ENCODE measurements around the gene ADGRD2. TPM values are rescaled to one million over a fixed set of nuclear protein-coding genes. Genes with fewer than 3 reads are reported as not detected.

ADGRD2 gene
- total and polyA plus RNA-seq, 9 of the 15 experiments (the other 6 are each of a cell fraction or from before 2014, with no cell fraction given) = not detected

GRCh38 chr9:124437086-124437485 lies 13.2 kb upstream of the ADGRD2 start:
- no peak for FAIRE-seq

More at GRCh38 chr9:124437086-124437485, 13.2 kb upstream of the ADGRD2 start:
- POLR2A ChIA-PET = no interaction called here
- Histone ChIP-seq H3K9ac (ENCODE audit: insufficient read depth in 1 of 2, low read depth in 2 of 2, low read length in 2 of 2) (no peak overlapping the region), H3K9me1 (ENCODE audit: control insufficient read depth, insufficient read depth, low read length) (peaks cover 2% of the 10 kb centered on the region), H3K27ac (ENCODE audit: extremely low read depth, low read depth, low read length) (no peak overlapping the region), H3K27me3 (ENCODE audit: control insufficient read depth in 2 of 2, insufficient read depth in 2 of 2, low read length in 2 of 2) (peaks cover 20 to 65% of the 10 kb centered on the region in 2 experiments), H3K4me1 (replicated peaks in 1 of 2; ENCODE audit: control insufficient read depth in 2 of 2, insufficient read depth in 2 of 2, low read length in 2 of 2) (peaks cover 0 to 5% of the 10 kb centered on the region in 2 experiments; a peak in 2 of 5 replicates), H3K9me3 (replicated peaks; ENCODE audit: control insufficient read depth, insufficient read depth, low read depth, low read length) (no peaks in the 10 kb centered on the region), H3K4me2 (ENCODE audit: insufficient read depth, low read length) (no peak overlapping the region), H3K36me3 (ENCODE audit: control insufficient read depth, insufficient read depth, low read length) (no peaks in the 10 kb centered on the region), H4K20me1 (replicated peaks; ENCODE audit: control insufficient read depth, insufficient read depth, low read length) (no peaks in the 10 kb centered on the region; the same call in 1 of the 2 replicates), H3K79me2 (ENCODE audit: control insufficient read depth, insufficient read depth, low read length) (no peaks in the 10 kb centered on the region), H2AFZ (ENCODE audit: low read depth, low read length) (no peak overlapping the region), H3K4me3 (no peak overlapping the region)
- BruUV-seq (replicated peaks) = no TSS peak
- DNase-seq (ENCODE audit: extremely low read depth in 1 of 4, low spot score in 3 of 4) (no peak), ATAC-seq (no peak)
- intact Hi-C loops (cut with micrococcal nuclease) (no loop called here), in situ Hi-C loops (cut with MboI) (no loop called here)
- WGBS (ENCODE audit: insufficient coverage, low coverage, missing lambda C conversion rate) = 8% methylated on average over 3 of the region's 3 CpGs
- TF ChIP-seq RBFOX2 (IDR thresholded peaks at IDR 0.05; ENCODE audit: low read depth, low read length) (no peak), PBX2 (CRISPR knock-in tag; IDR thresholded peaks at IDR 0.05; ENCODE audit: low read depth) (no peak), PBX2 (tag; conservative IDR thresholded peaks at IDR 0.05; ENCODE audit: low read depth) (no peak), ZNF445 (CRISPR knock-in tag; IDR thresholded peaks at IDR 0.05; ENCODE audit: low read depth) (no peak), GATA2 (CRISPR knock-in tag; IDR thresholded peaks at IDR 0.05) (no peak), RBM34 (IDR thresholded peaks at IDR 0.05; ENCODE audit: borderline replicate concordance, insufficient read depth, low read length) (no peak), STAT5A (IDR thresholded peaks at IDR 0.05; ENCODE audit: borderline replicate concordance, low read length) (no peak), ZKSCAN8 (CRISPR knock-in tag; IDR thresholded peaks at IDR 0.05) (no peak), ZSCAN29 (IDR thresholded peaks at IDR 0.05) (no peak), ZNF280A (IDR thresholded peaks at IDR 0.05; ENCODE audit: low read depth, partially characterized antibody) (no peak), NFATC3 (IDR thresholded peaks at IDR 0.05) (no peak), HDAC2 (IDR thresholded peaks at IDR 0.05) (no peak), NRF1 (conservative IDR thresholded peaks at IDR 0.05 in 1 of 2, IDR thresholded peaks at IDR 0.05 in 1 of 2) (no peak), NFIC (IDR thresholded peaks at IDR 0.05) (no peak), PYGO2 (tag; IDR thresholded peaks at IDR 0.05) (no peak), MECOM (CRISPR knock-in tag; IDR thresholded peaks at IDR 0.05) (no peak), ZNF551 (CRISPR knock-in tag; IDR thresholded peaks at IDR 0.05) (no peak), ARID3B (CRISPR knock-in tag; IDR thresholded peaks at IDR 0.05; ENCODE audit: borderline replicate concordance) (no peak), KDM1A (IDR thresholded peaks at IDR 0.05) (no peak), NCOR1 (IDR thresholded peaks at IDR 0.05) (no peak)
- CTCF ChIA-PET (ENCODE audit: low intra/inter-chr PET ratio) = no interaction called here

Measured in K562 (cell line).